Activated CD4-positive, alpha-beta T cell treated with anti-CD3 and anti-CD28 coated beads, Interleukin-2, amount 50 U/mL, for 1 hour (primary cell): ENCODE measurements around the gene MFAP3.
"Not testable (repeated sequence)": the region's sequence is repeated elsewhere in the genome, so short reads cannot be mapped to it uniquely, and the experiment has no call there.

Experiments used
- DNase-seq: peaks from one replicate; pipeline ENCODE4 v3.0.0-alpha.2; 2020

The MFAP3 gene

DNA sequence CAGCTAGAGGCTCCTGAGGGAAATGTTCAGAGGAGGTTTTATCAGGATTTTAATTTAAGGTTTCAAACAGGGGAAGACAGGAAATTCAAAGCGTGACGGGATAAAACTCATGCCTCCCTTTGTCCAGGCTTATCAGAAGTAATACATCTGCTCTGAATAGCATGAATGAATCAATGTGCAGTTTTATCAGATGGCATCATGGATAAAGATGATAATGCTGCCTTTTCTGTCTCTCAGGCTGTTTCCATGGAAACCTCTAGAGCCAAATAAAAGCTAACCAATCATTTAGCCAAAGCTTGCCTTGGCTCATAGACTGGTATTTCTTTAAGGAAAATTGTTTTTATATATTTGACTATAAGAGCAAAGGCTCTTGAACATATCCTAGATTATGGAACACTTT, 16.4 kb downstream of the MFAP3 start:
- no peak for DNase-seq

- no peak for DNase-seq
Observed at GRCh38 chr5:154058055-154059038, 19.6 kb downstream of the MFAP3 start.

GRCh38 chr5:154059039-154059430, 20.3 kb downstream of the MFAP3 start:
- DNase-seq: no peak

- DNase-seq: no peak
Observed at GRCh38 chr5:154059583-154059982, 20.8 kb downstream of the MFAP3 start.

- no peak for DNase-seq
Observed at GRCh38 chr5:154060606-154061005, 21.8 kb downstream of the MFAP3 start.

- DNase-seq: no peak
Observed at GRCh38 chr5:154063372-154063771, 24.6 kb downstream of the MFAP3 start.

GRCh38 chr5:154065971-154066370, 27.2 kb downstream of the MFAP3 start:
- DNase-seq: no peak

- not testable (repeated sequence) for DNase-seq
Observed at GRCh38 chr5:154069854-154070253, 31.1 kb downstream of the MFAP3 start.

DNA sequence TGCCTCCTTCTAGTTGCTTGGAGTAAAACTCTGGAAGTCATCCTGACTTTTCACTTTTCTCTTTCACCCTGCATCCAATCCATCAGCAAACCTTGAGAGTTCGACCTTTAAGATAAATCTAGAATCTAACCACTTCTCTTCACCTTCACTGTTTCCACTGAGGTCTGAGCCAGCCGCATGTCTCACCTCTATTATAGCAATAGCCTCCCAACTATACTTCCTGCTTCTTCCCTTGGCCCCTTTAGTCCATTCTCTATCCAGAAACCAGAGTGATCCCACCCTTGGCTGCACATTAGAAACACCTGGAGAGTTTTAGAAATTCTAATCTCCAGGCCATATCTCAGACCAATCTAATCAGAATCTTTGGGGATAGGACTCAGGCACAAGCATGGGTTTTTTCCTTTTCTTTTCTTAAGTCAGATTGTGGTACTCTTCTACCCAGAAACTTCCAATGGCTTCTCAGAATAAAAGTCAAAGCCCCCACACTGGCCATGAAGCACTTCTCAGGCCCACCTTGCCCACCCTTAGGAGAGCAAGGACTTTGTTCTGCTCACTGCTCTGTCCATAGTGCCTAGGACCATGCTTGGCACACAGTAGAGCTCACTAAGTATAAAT, 33.1 kb downstream of the MFAP3 start:
- DNase-seq: no peak

- peak; percentile 84 for DNase-seq
Observed at GRCh38 chr5:154072414-154073171, 33.8 kb downstream of the MFAP3 start.

- no peak for DNase-seq
Observed at GRCh38 chr5:154076240-154076922, 37.6 kb downstream of the MFAP3 start.

DNA sequence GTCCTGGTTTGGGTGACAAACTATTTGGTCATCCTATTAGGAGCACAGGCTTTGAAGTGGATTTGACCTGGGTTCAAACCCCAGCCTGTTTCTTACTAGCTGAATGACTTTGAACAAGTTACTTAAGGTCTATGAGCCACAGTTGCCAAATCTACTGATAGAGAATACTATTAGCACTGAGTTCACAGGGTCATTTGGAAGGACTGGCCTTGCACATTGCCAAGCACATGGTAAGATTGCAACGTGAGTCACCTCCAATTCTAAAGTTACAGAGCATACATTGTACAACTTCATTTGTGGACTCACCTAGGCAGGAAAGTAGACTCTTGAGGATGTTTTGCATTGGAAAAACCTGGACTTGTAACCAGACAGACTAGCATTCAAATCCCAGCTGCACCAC, 38.9 kb downstream of the MFAP3 start:
- no peak for DNase-seq

GRCh38 chr5:154078272-154078671, 39.5 kb downstream of the MFAP3 start:
- DNase-seq: no peak

GRCh38 chr5:154081246-154081645, 42.5 kb downstream of the MFAP3 start:
- no peak for DNase-seq

- no peak for DNase-seq
Observed at GRCh38 chr5:154084062-154084639, 45.4 kb downstream of the MFAP3 start.

DNA sequence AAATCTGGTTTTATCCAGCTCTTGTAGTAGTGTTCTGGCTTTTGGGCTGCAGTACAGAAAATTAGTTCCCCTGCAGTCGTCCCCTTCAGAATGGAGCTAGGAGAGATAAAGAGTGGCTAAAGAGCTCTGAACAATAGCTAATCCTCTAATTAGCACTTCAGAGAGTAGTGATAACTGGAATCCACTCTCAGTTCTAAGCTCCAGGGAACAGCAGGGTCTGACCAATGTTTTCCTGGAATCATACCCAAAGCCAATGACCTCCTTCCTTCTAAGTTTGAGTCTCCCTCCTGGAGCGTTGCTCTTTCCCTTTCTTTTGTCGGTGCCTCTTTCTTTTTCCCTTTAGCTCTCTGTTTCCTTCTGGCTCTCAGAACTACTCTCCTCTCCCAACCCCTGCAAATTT, 47.4 kb downstream of the MFAP3 start:
- DNase-seq: no peak

DNA sequence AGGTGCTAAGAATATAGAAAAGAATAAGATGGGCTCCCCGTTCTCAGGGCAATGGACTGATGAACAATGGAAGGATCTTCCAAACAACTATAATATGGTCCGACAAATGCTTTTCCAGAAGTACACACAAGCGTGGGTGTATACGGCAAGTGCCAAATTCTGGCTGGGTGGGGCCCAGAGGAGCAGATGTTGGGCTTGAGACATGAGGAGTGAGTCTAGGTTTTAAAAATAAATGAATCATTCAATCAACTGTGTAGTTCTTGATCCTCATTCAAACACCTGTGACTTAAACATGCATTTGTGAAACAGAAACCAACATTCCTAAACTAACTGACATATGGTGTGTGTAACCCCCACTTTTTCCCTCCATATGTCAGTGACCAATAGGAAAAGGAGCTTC, 47.9 kb downstream of the MFAP3 start:
- no peak for DNase-seq

- no peak for DNase-seq
Observed at GRCh38 chr5:154087260-154087659, 48.5 kb downstream of the MFAP3 start.

DNA sequence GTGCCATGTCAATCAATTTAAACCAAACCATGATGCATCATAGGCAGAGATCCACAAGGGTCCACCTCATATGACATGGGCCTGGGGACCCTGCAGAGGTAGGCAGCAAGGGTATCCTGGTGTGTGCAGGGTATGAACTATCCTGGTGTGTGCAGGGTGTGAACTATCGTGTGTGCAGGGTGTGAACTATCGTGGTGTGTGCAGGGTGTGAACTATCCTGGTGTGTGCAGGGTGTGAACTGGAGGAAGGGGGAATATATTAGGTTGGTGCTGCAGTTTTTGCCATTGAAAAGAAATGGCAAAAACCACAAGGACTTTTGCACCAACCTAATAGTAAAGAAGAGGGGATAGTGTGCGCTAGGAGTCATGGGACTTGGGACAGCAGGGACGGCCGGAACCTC, 50.0 kb downstream of the MFAP3 start:
- DNase-seq: no peak

DNA sequence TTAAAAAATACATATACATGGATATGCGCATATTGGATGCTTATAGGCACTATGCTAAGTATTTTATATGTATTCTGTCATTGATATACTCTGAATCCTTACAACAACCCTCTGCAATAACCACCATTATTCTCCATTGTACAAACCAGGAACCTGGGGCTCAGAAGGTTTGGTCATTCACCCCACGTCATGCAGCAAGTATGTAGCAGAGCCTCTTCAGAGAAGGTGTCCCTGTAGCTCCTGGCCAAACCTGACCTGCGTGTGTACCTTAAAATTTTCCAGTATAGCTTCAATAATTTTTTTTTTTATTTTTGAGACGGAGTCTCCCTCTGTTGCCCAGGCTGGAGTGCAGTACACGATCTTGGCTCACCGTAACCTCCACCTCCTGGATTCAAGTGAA, 51.9 kb downstream of the MFAP3 start:
- DNase-seq: no peak

DNA sequence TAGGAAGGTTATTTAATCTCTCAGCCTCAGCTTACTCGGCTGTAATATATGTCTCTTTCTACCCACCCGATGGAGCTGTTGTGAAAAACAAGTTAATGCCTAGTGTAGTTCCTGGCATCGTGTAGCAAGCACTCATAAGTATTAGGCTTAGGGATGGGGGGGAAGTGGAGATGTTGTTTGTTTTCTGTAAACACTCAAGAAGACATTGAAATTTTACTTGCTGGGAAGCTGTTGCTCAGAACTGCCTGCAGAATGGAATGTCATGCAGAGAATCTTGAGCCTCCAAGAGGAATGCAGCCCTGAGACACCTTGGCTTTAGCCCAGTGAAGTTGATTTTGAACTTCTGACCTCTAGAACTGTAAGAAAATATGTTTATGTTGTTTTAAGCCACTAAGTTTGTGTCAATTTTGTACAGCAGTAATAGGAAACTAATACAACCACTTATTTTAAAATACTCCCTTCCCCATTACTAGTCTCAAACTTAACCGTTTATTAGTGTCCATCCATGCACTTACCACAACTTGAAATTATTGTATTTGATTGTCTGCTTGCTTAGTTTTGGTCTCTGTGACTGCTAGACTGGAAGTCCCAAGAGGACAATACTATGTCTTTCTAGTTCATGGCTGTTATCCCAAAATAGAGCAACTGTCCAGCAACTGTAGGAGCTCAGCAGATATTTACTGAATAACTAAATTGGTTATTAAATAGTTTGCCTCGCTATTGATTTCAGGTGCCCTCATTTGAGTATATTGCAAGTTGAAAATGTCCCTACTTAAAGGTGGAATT, 53.8 kb downstream of the MFAP3 start:
- DNase-seq: no peak

GRCh38 chr5:154093142-154093532, 54.4 kb downstream of the MFAP3 start:
- DNase-seq: no peak
